Chondrocyte (in vitro differentiated cells): ENCODE data around the gene TMBIM6. TPM values are rescaled to one million over a fixed set of nuclear protein-coding genes. Genes with fewer than 3 reads are reported as not detected.

Source experiments
- DNase-seq: peaks from one replicate; pipeline ENCODE4 v3.0.0; 2021; ENCODE audit warnings: mixed read lengths, low spot score
- H3K27ac Mint-ChIP-seq: one replicate; pipeline ENCODE4 v1.8.0; 2021; ENCODE audit warnings: mild to moderate bottlenecking, moderate library complexity, mixed read lengths; ENCODE audit not compliant: unreplicated experiment
- H3K27me3 Mint-ChIP-seq: 2 replicates; pipeline ENCODE4 v1.8.0; 2021; ENCODE audit warnings: low read depth, mixed read lengths
- H3K36me3 Mint-ChIP-seq: 2 replicates; pipeline ENCODE4 v1.8.0; 2021; ENCODE audit warnings: low read depth, mixed read lengths
- H3K4me1 Mint-ChIP-seq: 2 replicates; pipeline ENCODE4 v1.8.0; 2021; ENCODE audit warnings: low read depth, mild to moderate bottlenecking, mixed read lengths
- H3K4me3 Mint-ChIP-seq: one replicate; pipeline ENCODE4 v1.8.0; 2021; ENCODE audit warnings: mild to moderate bottlenecking, moderate library complexity, mixed read lengths; ENCODE audit not compliant: unreplicated experiment
- H3K9me3 Mint-ChIP-seq: 2 replicates; pipeline ENCODE4 v1.8.0; 2021; ENCODE audit warnings: low read depth, mixed read lengths
- CTCF ChIP-seq: fragments of 200-600 bp; sonication (generic); IDR thresholded peaks from 2 replicates; pipeline ENCODE4 v1.5.0; 2021; ENCODE audit warnings: antibody characterized with exemption, mild to moderate bottlenecking, moderate library complexity
- total RNA-seq: library from RNA; stranded (reverse); gene quantifications from 3 replicates; pipeline ENCODE4 v1.2.1, GENCODE V29; 2021

The TMBIM6 gene
- total RNA-seq, 1 donor from 2014 or later = 344 TPM

- Mint-ChIP-seq H3K27me3 (no peaks in the 10 kb centered on the region), H3K27ac (no peak overlapping the region), H3K9me3 (peaks cover 4% of the 10 kb centered on the region), H3K4me3 (no peak overlapping the region), H3K36me3 (peaks cover 10% of the 10 kb centered on the region), H3K4me1 (peaks cover 19% of the 10 kb centered on the region)
- no peak for TF ChIP-seq CTCF
- no peak for DNase-seq
These were observed 46.3 kb downstream of the TMBIM6 start for GRCh38 chr12:49787672-49788071.

GRCh38 chr12:49789992-49790391 lies 48.6 kb downstream of the TMBIM6 start:
- no peaks in the 10 kb centered on the region for H3K27me3 Mint-ChIP-seq
- DNase-seq = no peak
- H3K9me3 Mint-ChIP-seq = peaks cover 4% of the 10 kb centered on the region
- peak; percentile 19 for TF ChIP-seq CTCF
- peaks cover 4% of the 10 kb centered on the region for H3K4me1 Mint-ChIP-seq
- H3K36me3 Mint-ChIP-seq = peaks cover 10% of the 10 kb centered on the region
- no peak overlapping the region for H3K27ac Mint-ChIP-seq
- no peak overlapping the region for H3K4me3 Mint-ChIP-seq

- Mint-ChIP-seq H3K4me1 (no peaks in the 10 kb centered on the region), H3K4me3 (no peak overlapping the region), H3K36me3 (peaks cover 12% of the 10 kb centered on the region), H3K27me3 (no peaks in the 10 kb centered on the region), H3K9me3 (peaks cover 4% of the 10 kb centered on the region), H3K27ac (no peak overlapping the region)
- no peak for DNase-seq
- no peak for TF ChIP-seq CTCF
These were observed 49.6 kb downstream of the TMBIM6 start for GRCh38 chr12:49790741-49791555.

GRCh38 chr12:49791700-49792099 lies 50.3 kb downstream of the TMBIM6 start:
- Mint-ChIP-seq H3K27me3 (no peaks in the 10 kb centered on the region), H3K36me3 (peaks cover 14% of the 10 kb centered on the region), H3K27ac (no peak overlapping the region), H3K9me3 (peaks cover 4% of the 10 kb centered on the region), H3K4me3 (no peak overlapping the region), H3K4me1 (no peaks in the 10 kb centered on the region)
- DNase-seq = no peak
- TF ChIP-seq CTCF = no peak

- peaks cover 4% of the 10 kb centered on the region for H3K9me3 Mint-ChIP-seq
- H3K4me3 Mint-ChIP-seq = no peak overlapping the region
- H3K27me3 Mint-ChIP-seq = no peaks in the 10 kb centered on the region
- H3K4me1 Mint-ChIP-seq = no peaks in the 10 kb centered on the region
- no peak for DNase-seq
- H3K27ac Mint-ChIP-seq = no peak overlapping the region
- peaks cover 14% of the 10 kb centered on the region for H3K36me3 Mint-ChIP-seq
- no peak for TF ChIP-seq CTCF
These were observed 51.0 kb downstream of the TMBIM6 start for GRCh38 chr12:49792181-49792970.
